ENCODE data around the gene CNIH3. TPM values are rescaled to one million over a fixed set of nuclear protein-coding genes. Genes with fewer than 3 reads are reported as not detected.

The CNIH3 gene
- total RNA-seq, 5 donors from 2014 or later (not counting 1 experiment from before 2014, with no cell fraction given) = 2.3 to 3.6 (median 2.4) TPM

DNA sequence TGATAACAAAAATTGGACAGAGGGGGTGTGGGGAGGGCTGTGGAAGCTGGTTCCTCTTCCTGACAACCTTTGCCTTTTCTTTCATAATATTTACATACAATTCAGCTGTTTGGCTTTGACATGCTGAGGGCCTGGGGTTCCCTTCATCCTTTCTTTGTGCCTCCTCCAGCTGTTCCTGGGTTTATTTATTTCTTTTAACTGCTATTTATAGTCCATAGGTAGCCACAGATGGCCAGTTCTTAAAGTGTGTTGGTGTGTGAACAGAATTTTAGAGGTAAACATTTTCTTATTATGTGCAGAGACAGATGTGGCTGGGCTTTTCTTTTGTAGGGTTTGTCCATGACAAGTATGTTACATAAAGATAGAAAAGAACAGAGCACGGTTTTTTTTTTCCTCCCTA, 34.1 kb upstream of the CNIH3 start:
- H3K27ac ChIP-seq (ENCODE audit: low read length) = no peak overlapping the region
- H3K9me3 ChIP-seq = no peaks in the 10 kb centered on the region
- Mint-ChIP-seq H3K4me3 (no peak overlapping the region), H3K4me1 (no peaks in the 10 kb centered on the region), H3K27me3 (peaks cover 6 to 12% of the 10 kb centered on the region in 2 donors), H3K9me3 (peaks cover 1 to 8% (median 6%) of the 10 kb centered on the region in 3 donors), H3K36me3 (peaks cover 9% of the 10 kb centered on the region), H3K27ac (no peak overlapping the region)
- ATAC-seq (replicated peaks in 1 of 4) (no peak), DNase-seq (no peak)
- H3K36me3 ChIP-seq (ENCODE audit: control insufficient read depth in 2 of 2, extremely low read depth in 1 of 2, insufficient read depth in 1 of 2, low read length in 1 of 2) = no peaks in the 10 kb centered on the region
- no CpG with 5 or more reads among the region's 1 CpG for WGBS (ENCODE audit: insufficient coverage)
- H3K4me3 ChIP-seq (ENCODE audit: control insufficient read depth in 1 of 2, extremely low read depth in 1 of 2, low read length in 1 of 2) = no peak overlapping the region
- H3K4me1 ChIP-seq (ENCODE audit: control insufficient read depth in 1 of 2, extremely low read depth in 1 of 2, insufficient read depth in 2 of 2, low read length in 2 of 2) = no peaks in the 10 kb centered on the region
- ChIA-PET CTCF (no interaction called here), POLR2A (no interaction called here)
- no peaks in the 10 kb centered on the region for H3K27me3 ChIP-seq (replicated peaks in 1 of 2; ENCODE audit: control insufficient read depth in 2 of 2, extremely low read depth in 1 of 2, insufficient read depth in 2 of 2, low read length in 1 of 2)

DNA sequence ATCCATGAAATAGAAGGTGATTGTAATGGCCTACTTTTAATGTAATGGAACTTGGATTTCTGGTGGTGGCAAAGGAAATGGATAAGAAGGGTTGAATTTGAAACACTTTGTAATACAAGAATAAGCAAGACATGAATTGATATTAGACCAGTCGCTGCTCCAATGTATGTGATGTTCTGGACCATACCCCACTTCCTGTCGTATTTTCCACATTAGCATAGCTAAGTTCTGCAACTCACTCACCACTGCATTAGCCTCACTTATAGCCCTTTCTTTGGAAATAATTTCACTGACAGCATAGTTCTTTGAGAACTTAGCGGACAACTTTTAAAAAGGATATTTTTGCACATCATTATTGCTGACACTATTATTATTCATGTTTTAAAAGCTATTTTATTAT, 32.3 kb upstream of the CNIH3 start:
- Histone ChIP-seq H3K36me3 (ENCODE audit: control insufficient read depth in 2 of 2, extremely low read depth in 1 of 2, insufficient read depth in 1 of 2, low read length in 1 of 2) (no peaks in the 10 kb centered on the region), H3K4me1 (ENCODE audit: control insufficient read depth in 1 of 2, extremely low read depth in 1 of 2, insufficient read depth in 2 of 2, low read length in 2 of 2) (no peaks in the 10 kb centered on the region), H3K27me3 (replicated peaks in 1 of 2; ENCODE audit: control insufficient read depth in 2 of 2, extremely low read depth in 1 of 2, insufficient read depth in 2 of 2, low read length in 1 of 2) (no peaks in the 10 kb centered on the region), H3K27ac (ENCODE audit: low read length) (no peak overlapping the region), H3K9me3 (no peaks in the 10 kb centered on the region), H3K4me3 (ENCODE audit: control insufficient read depth in 1 of 2, extremely low read depth in 1 of 2, low read length in 1 of 2) (no peak overlapping the region)
- no peak for ATAC-seq (replicated peaks in 1 of 4)
- ChIA-PET POLR2A (no interaction called here), CTCF (no interaction called here)
- WGBS (ENCODE audit: insufficient coverage) = 80% methylated on average over 2 of the region's 3 CpGs
- H3K36me3 Mint-ChIP-seq = peaks cover 8% of the 10 kb centered on the region
- peaks cover 6 to 9% of the 10 kb centered on the region in 2 donors for H3K27me3 Mint-ChIP-seq
- no peak overlapping the region for H3K27ac Mint-ChIP-seq
- H3K4me1 Mint-ChIP-seq = no peaks in the 10 kb centered on the region
- no peak overlapping the region for H3K4me3 Mint-ChIP-seq
- no peak for DNase-seq
- H3K9me3 Mint-ChIP-seq = peaks cover 0 to 2% (median 0%) of the 10 kb centered on the region in 3 donors

DNA sequence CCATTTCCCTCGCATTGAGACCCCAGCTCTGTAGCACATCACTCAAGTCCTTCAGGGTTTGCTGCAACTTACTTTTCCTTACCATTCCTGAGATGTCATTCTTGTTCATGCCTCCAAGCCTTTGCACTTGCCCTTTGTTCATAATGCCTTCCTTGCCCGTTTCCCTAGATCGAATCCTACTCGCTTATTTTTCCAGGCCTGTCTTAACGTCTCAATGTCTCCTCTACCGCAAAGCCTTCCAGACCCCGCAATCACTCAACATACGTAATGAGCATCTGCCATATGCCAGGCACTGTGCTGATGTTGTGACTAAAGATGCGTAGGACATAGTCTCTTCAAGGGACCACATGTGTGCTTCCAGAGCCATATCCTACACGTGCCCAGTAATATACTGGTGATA, 31.1 kb upstream of the CNIH3 start:
- H3K27me3 Mint-ChIP-seq = peaks cover 4 to 9% of the 10 kb centered on the region in 2 donors
- ChIA-PET POLR2A (no interaction called here), CTCF (no interaction called here)
- H3K4me1 ChIP-seq (ENCODE audit: control insufficient read depth in 1 of 2, extremely low read depth in 1 of 2, insufficient read depth in 2 of 2, low read length in 2 of 2) = no peaks in the 10 kb centered on the region
- H3K4me3 ChIP-seq (ENCODE audit: control insufficient read depth in 1 of 2, extremely low read depth in 1 of 2, low read length in 1 of 2) = no peak overlapping the region
- WGBS (ENCODE audit: insufficient coverage) = 96% methylated on average over 9 of the region's 10 CpGs
- DNase-seq = no peak
- no peak overlapping the region for H3K27ac ChIP-seq (ENCODE audit: low read length)
- H3K4me1 Mint-ChIP-seq = no peaks in the 10 kb centered on the region
- no peaks in the 10 kb centered on the region for H3K27me3 ChIP-seq (replicated peaks in 1 of 2; ENCODE audit: control insufficient read depth in 2 of 2, extremely low read depth in 1 of 2, insufficient read depth in 2 of 2, low read length in 1 of 2)
- no peak for ATAC-seq (replicated peaks in 1 of 4)
- peaks cover 8% of the 10 kb centered on the region for H3K36me3 Mint-ChIP-seq
- no peak overlapping the region for H3K4me3 Mint-ChIP-seq
- no peaks in the 10 kb centered on the region for H3K36me3 ChIP-seq (ENCODE audit: control insufficient read depth in 2 of 2, extremely low read depth in 1 of 2, insufficient read depth in 1 of 2, low read length in 1 of 2)
- peaks cover 0 to 10% (median 0%) of the 10 kb centered on the region in 3 donors for H3K9me3 Mint-ChIP-seq
- H3K27ac Mint-ChIP-seq = no peak overlapping the region
- H3K9me3 ChIP-seq = no peaks in the 10 kb centered on the region

DNA sequence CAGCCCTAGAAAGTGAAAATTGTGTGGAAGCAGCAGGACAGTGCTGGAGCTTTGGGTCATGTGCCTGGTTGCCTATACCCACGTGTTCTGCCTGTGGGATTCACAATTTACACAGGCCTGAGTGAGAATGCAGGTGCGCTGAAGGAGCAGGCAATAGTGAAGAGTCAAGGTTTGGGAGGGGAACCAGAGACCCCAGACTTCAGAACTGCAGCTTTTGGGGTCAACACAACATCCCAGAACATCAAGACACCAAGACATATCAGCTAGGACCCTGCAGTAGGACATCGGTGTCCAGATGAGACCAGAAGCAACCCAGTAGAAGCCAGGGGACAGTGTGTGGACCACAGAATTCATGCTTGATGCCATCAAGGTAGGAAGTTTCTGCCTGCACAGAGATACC, 29.1 kb upstream of the CNIH3 start:
- Mint-ChIP-seq H3K36me3 (peaks cover 8% of the 10 kb centered on the region), H3K27ac (no peak overlapping the region), H3K4me3 (no peak overlapping the region), H3K27me3 (peaks cover 0 to 5% of the 10 kb centered on the region in 2 donors), H3K4me1 (no peaks in the 10 kb centered on the region), H3K9me3 (peaks cover 0 to 19% (median 0%) of the 10 kb centered on the region in 3 donors)
- ChIA-PET CTCF (no interaction called here), POLR2A (interaction anchor here in 1 of 2 donors (0.6 kb wide), 1 partner anchor 738 kb away, joined by 3 read pairs; no protein-coding TSS in a partner anchor)
- DNase-seq (no peak), ATAC-seq (replicated peaks in 1 of 4) (no peak)
- no peak overlapping the region for H3K4me3 ChIP-seq (ENCODE audit: control insufficient read depth in 1 of 2, extremely low read depth in 1 of 2, low read length in 1 of 2)
- H3K27ac ChIP-seq (ENCODE audit: low read length) = no peak overlapping the region
- H3K36me3 ChIP-seq (ENCODE audit: control insufficient read depth in 2 of 2, extremely low read depth in 1 of 2, insufficient read depth in 1 of 2, low read length in 1 of 2) = no peaks in the 10 kb centered on the region
- 100% methylated on average over 1 of the region's 3 CpGs for WGBS (ENCODE audit: insufficient coverage)
- no peaks in the 10 kb centered on the region for H3K27me3 ChIP-seq (replicated peaks in 1 of 2; ENCODE audit: control insufficient read depth in 2 of 2, extremely low read depth in 1 of 2, insufficient read depth in 2 of 2, low read length in 1 of 2)
- H3K4me1 ChIP-seq (ENCODE audit: control insufficient read depth in 1 of 2, extremely low read depth in 1 of 2, insufficient read depth in 2 of 2, low read length in 2 of 2) = no peaks in the 10 kb centered on the region
- no peaks in the 10 kb centered on the region for H3K9me3 ChIP-seq

DNA sequence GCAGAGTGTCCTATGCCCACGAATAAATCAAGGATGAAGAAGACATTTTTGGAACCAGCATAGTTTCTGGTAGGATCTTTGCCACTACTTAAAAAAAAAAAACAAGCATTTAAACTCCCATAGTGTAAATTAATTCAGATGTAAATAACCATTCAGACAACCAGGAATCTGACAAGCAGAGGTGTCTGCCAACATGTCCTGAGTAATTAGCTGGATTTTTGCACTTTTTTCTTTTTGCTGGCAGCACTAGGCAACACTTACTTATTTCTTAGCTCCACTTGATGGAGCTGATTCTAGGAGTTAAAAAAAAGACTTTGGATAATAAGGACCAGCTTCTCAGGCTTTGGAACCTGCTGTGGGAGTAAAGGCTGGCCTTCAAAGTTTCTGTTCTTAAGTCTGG, 27.6 kb upstream of the CNIH3 start:
- ATAC-seq (replicated peaks in 1 of 4) = no peak

DNA sequence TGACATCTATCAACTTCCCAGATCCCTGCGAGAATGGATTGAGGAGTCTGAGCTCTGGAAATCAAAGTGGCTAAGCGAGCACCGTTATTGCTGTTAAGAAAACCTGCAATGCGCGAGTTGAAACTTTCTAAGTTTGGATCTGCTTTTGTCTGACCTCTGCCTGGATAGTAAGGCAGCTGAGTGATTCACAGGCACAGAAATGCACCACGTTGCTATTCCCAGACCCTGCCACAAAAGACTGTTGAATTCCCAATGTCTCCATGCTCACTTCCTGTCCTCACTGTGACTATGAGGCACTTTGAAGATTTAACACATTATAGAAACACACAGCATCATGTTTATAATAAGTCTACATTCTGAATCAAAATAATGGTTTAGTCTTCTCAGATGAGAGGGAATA, 27.1 kb upstream of the CNIH3 start:
- POLR2A ChIA-PET = interaction anchor here in 1 of 2 donors (0.6 kb wide), 1 partner anchor 203 kb away, joined by 3 read pairs; no protein-coding TSS in a partner anchor
- WGBS (ENCODE audit: insufficient coverage) = 24% methylated on average over 3 of the region's 6 CpGs
- no peaks in the 10 kb centered on the region for H3K27me3 ChIP-seq (replicated peaks in 1 of 2; ENCODE audit: control insufficient read depth in 2 of 2, extremely low read depth in 1 of 2, insufficient read depth in 2 of 2, low read length in 1 of 2)

More for the DNA sequence above, 27.6 kb upstream of the CNIH3 start:
- H3K27me3 Mint-ChIP-seq = no peaks in the 10 kb centered on the region
- no peak overlapping the region for H3K27ac ChIP-seq (ENCODE audit: low read length)
- H3K9me3 ChIP-seq = no peaks in the 10 kb centered on the region
- H3K36me3 Mint-ChIP-seq = peaks cover 4% of the 10 kb centered on the region
- WGBS (ENCODE audit: insufficient coverage) = no CpG with 5 or more reads among the region's 1 CpG
- H3K27ac Mint-ChIP-seq = no peak overlapping the region
- H3K27me3 ChIP-seq (replicated peaks in 1 of 2; ENCODE audit: control insufficient read depth in 2 of 2, extremely low read depth in 1 of 2, insufficient read depth in 2 of 2, low read length in 1 of 2) = no peaks in the 10 kb centered on the region
- ChIA-PET CTCF (interaction anchor here in 1 of 2 donors (0.5 kb wide), 1 partner anchor 59 kb away, joined by 4 read pairs; no protein-coding TSS in a partner anchor), POLR2A (interaction anchor here in 1 of 2 donors (0.6 kb wide), 1 partner anchor 41 kb away, joined by 3 read pairs; no protein-coding TSS in a partner anchor)
- peaks cover 0 to 19% (median 0%) of the 10 kb centered on the region in 3 donors for H3K9me3 Mint-ChIP-seq
- no peaks in the 10 kb centered on the region for H3K36me3 ChIP-seq (ENCODE audit: control insufficient read depth in 2 of 2, extremely low read depth in 1 of 2, insufficient read depth in 1 of 2, low read length in 1 of 2)
- no peak for DNase-seq
- no peak overlapping the region for H3K4me3 Mint-ChIP-seq
- H3K4me1 Mint-ChIP-seq = peaks cover 0 to 2% (median 0%) of the 10 kb centered on the region in 3 donors
- H3K4me3 ChIP-seq (ENCODE audit: control insufficient read depth in 1 of 2, extremely low read depth in 1 of 2, low read length in 1 of 2) = no peak overlapping the region
- H3K4me1 ChIP-seq (ENCODE audit: control insufficient read depth in 1 of 2, extremely low read depth in 1 of 2, insufficient read depth in 2 of 2, low read length in 2 of 2) = no peaks in the 10 kb centered on the region

More for the DNA sequence above, 27.1 kb upstream of the CNIH3 start:
- H3K27me3 Mint-ChIP-seq = no peaks in the 10 kb centered on the region
- no peak overlapping the region for H3K4me3 Mint-ChIP-seq
- DNase-seq (no peak), ATAC-seq (replicated peaks in 1 of 4) (no peak)
- H3K4me1 ChIP-seq (ENCODE audit: control insufficient read depth in 1 of 2, extremely low read depth in 1 of 2, insufficient read depth in 2 of 2, low read length in 2 of 2) = no peaks in the 10 kb centered on the region
- H3K36me3 ChIP-seq (ENCODE audit: control insufficient read depth in 2 of 2, extremely low read depth in 1 of 2, insufficient read depth in 1 of 2, low read length in 1 of 2) = no peaks in the 10 kb centered on the region
- peaks cover 4% of the 10 kb centered on the region for H3K36me3 Mint-ChIP-seq
- no peak overlapping the region for H3K27ac Mint-ChIP-seq
- no peak overlapping the region for H3K4me3 ChIP-seq (ENCODE audit: control insufficient read depth in 1 of 2, extremely low read depth in 1 of 2, low read length in 1 of 2)
- no peaks in the 10 kb centered on the region for H3K9me3 ChIP-seq
- H3K4me1 Mint-ChIP-seq = peaks cover 0 to 2% (median 0%) of the 10 kb centered on the region in 3 donors
- H3K27ac ChIP-seq (ENCODE audit: low read length) = no peak overlapping the region
- CTCF ChIA-PET = interaction anchor here in 1 of 2 donors (0.6 kb wide), 1 partner anchor 75 kb away, joined by 4 read pairs; no protein-coding TSS in a partner anchor
- H3K9me3 Mint-ChIP-seq = peaks cover 0 to 19% (median 0%) of the 10 kb centered on the region in 3 donors

Data from T-cell (primary cell).